ENCODE measurements around the gene C12orf42. TPM values are rescaled to one million over a fixed set of nuclear protein-coding genes. Genes with fewer than 3 reads are reported as not detected.

The C12orf42 gene
- total and polyA plus RNA-seq, 2 of the 4 experiments (the other 2 are of a cell fraction) = not detected

DNA sequence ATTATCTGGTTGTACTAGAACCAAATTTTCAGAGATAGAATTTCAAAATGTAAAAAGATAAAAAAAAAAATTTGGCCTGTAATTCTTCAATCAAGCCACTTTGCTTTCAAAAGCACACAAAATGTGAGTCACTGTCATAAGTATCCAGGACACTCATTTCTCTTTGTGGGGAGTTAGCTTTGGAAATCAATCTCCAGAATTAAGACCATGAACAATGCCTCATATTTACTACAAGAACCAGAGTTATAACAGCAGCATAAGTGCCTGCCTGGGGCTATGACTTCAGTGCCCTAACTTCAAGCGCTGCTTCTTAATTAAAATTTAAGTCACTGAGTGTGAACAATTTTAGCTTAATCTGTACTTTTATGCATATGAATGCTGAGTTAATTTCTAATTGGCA, 162.1 kb downstream of the C12orf42 start:
- no peak overlapping the region for H2AFZ ChIP-seq (replicated peaks; ENCODE audit: low read length, poor library complexity)
- no peak overlapping the region for H3K4ac ChIP-seq (ENCODE audit: low read depth, low read length)
- peaks cover 6% of the 10 kb centered on the region; the same call in 1 of the 2 replicates for H3K9me3 ChIP-seq (ENCODE audit: control insufficient read depth, insufficient read depth, low read length)
- ChIA-PET POLR2A (ENCODE audit: unreplicated experiment) (no interaction called here), CTCF (no interaction called here)
- WGBS, 2 experiments (ENCODE audit: extremely low coverage in 2 of 2, insufficient read length in 1 of 2) = no CpG with 5 or more reads among the region's 1 CpG
- no peak overlapping the region for H3K9ac ChIP-seq (ENCODE audit: low read depth, low read length)
- H3K4me1 ChIP-seq (ENCODE audit: control insufficient read depth, insufficient read depth, low read length) = no peaks in the 10 kb centered on the region
- no peak overlapping the region for H4K91ac ChIP-seq (ENCODE audit: insufficient read depth, low read depth, low read length)
- no peak overlapping the region for H2AK5ac ChIP-seq (ENCODE audit: low read depth, low read length)
- no peak overlapping the region for H4K5ac ChIP-seq (ENCODE audit: low read depth, low read length)
- H3K4me2 ChIP-seq (ENCODE audit: low read depth, low read length) = no peak overlapping the region
- dilution Hi-C loops (cut with HindIII; ENCODE audit: low sequenced_read_pairs, unreplicated experiment) = no loop called here
- intact Hi-C loops (cut with micrococcal nuclease) = no loop called here
- no peaks in the 10 kb centered on the region for H3K9me1 ChIP-seq (ENCODE audit: insufficient read depth, low read length)
- H3K36me3 ChIP-seq (ENCODE audit: control insufficient read depth, insufficient read depth, low read length) = no peaks in the 10 kb centered on the region
- no peak overlapping the region for H3K56ac ChIP-seq (ENCODE audit: extremely low read depth, insufficient read depth, low read length)
- no peak overlapping the region for H2BK15ac ChIP-seq (ENCODE audit: low read depth, low read length)
- no peak for TF ChIP-seq SMC3 (IDR thresholded peaks at IDR 0.05; ENCODE audit: low read depth, low read length)
- TF ChIP-seq RFX5 (IDR thresholded peaks at IDR 0.05; ENCODE audit: low read depth, low read length) = no peak
- TF ChIP-seq MAZ (IDR thresholded peaks at IDR 0.05; ENCODE audit: borderline replicate concordance, low read depth, low read length) = no peak
- TF ChIP-seq MAFK (IDR thresholded peaks at IDR 0.05; ENCODE audit: low read depth, low read length) = no peak
- TF ChIP-seq RCOR1 (IDR thresholded peaks at IDR 0.05; ENCODE audit: insufficient replicate concordance, low read length) = no peak
- no peaks in the 10 kb centered on the region for H4K20me1 ChIP-seq (ENCODE audit: insufficient read depth, low read length)
- no peak overlapping the region for H2BK5ac ChIP-seq (ENCODE audit: low read depth, low read length, poor library complexity, severe bottlenecking)
- no peak overlapping the region for H3K27ac ChIP-seq (ENCODE audit: insufficient read depth, low read length)
- H2BK120ac ChIP-seq (ENCODE audit: low read depth, low read length) = no peak overlapping the region
- H3K23ac ChIP-seq (ENCODE audit: low read depth, low read length) = no peak overlapping the region
- H3K14ac ChIP-seq (replicated peaks; ENCODE audit: low read depth, low read length) = no peak overlapping the region
- no peak overlapping the region for H4K8ac ChIP-seq (ENCODE audit: low read depth in 2 of 2, low read length in 2 of 2)
- DNase-seq (no peak), ATAC-seq (ENCODE audit: low read depth) (no peak)
- no TSS peak for BruUV-seq (replicated peaks)
- in situ Hi-C loops (cut with MboI; ENCODE audit: low sequenced_read_pairs) = no loop called here
- H3K4me3 ChIP-seq (ENCODE audit: insufficient read depth, low read depth, low read length) = no peak overlapping the region
- H3K79me1 ChIP-seq (ENCODE audit: low read depth in 1 of 2, low read length in 2 of 2) = no peaks in the 10 kb centered on the region
- H2AK9ac ChIP-seq (replicated peaks; ENCODE audit: low read depth, low read length, poor library complexity) = no peak overlapping the region
- H2BK20ac ChIP-seq (ENCODE audit: low read depth, low read length) = no peak overlapping the region
- no peaks in the 10 kb centered on the region for H3K27me3 ChIP-seq (ENCODE audit: control insufficient read depth, insufficient read depth, low read length)
- H3K18ac ChIP-seq (ENCODE audit: low read depth, low read length) = no peak overlapping the region

Data from IMR-90 (cell line).